HepG2 (cell line): ENCODE measurements around the gene SBNO1. TPM values are rescaled to one million over a fixed set of nuclear protein-coding genes. Genes with fewer than 3 reads are reported as not detected.

Experiments
- ATAC-seq: fragments of 200-7000 bp; cut with Tn5 transposase; 3 replicates; pipeline ENCODE4 v1.9.1; 2020; ENCODE audit warnings: mild to moderate bottlenecking, moderate library complexity
- BruUV-seq: library from RNA; stranded (reverse); fragments of 400-500 nt; replicated peaks from 2 replicates; lab custom pipeline; 2021; lab: Mats Ljungman, UMichigan
- CTCF ChIA-PET: fragments of 300-600 bp; formaldehyde crosslinking; extraction: SDS; loops from one replicate; lab custom pipeline; 2021; ENCODE audit warnings: low total read pairs, inconsistent platforms, low intra/inter-chr PET ratio; lab: Yijun Ruan, JAX
- POLR2A ChIA-PET: fragments of 350-600 bp; sonication (Branson Sonifier 250); formaldehyde crosslinking; loops from one replicate; lab custom pipeline; 2020; ENCODE audit warnings: antibody characterized with exemption, inconsistent platforms; lab: Yijun Ruan, JAX
- DNase-seq: peaks from one replicate; pipeline ENCODE4 v3.0.0-alpha.2; 2015; ENCODE audit warnings: low spot score
- FAIRE-seq: peaks from 3 replicates; lab custom pipeline; 2011; peaks lifted over from hg19 to GRCh38; lab: Jason Lieb, UNC
- H2AFZ ChIP-seq: one replicate; pipeline ENCODE4 v1.6.1; 2011; ENCODE audit warnings: low read length, inconsistent platforms
- H3K27ac ChIP-seq: fragments of 300-600 bp; 3 replicates; pipeline ENCODE4 v1.8.0; 2011; ENCODE audit warnings: mixed run types, mild to moderate bottlenecking, mixed read lengths, low read length, inconsistent platforms; ENCODE audit not compliant: insufficient read depth; ENCODE audit errors: extremely low read length
- H3K27me3 ChIP-seq, 2 experiments: fragments of 200-600 bp in 1 of 2; 2 replicates in 1 of 2; 3 replicates in 1 of 2; pipeline versions ENCODE4 v1.6.0 to v1.8.0; 2011; ENCODE audit warnings: low read length in 2 of 2, mild to moderate bottlenecking in 2 of 2, moderate library complexity in 2 of 2, inconsistent platforms in 1 of 2; ENCODE audit not compliant: insufficient read depth in 2 of 2, control insufficient read depth in 1 of 2
- H3K36me3 ChIP-seq, 2 experiments: fragments of 200-600 bp in 1 of 2; replicated peaks in 1 of 2; 2 replicates in 1 of 2; 3 replicates in 1 of 2; pipeline versions ENCODE4 v1.5.1 to v1.8.0; 2011; ENCODE audit warnings: low read length in 2 of 2, inconsistent platforms in 1 of 2; ENCODE audit not compliant: insufficient read depth in 2 of 2, control insufficient read depth in 1 of 2
- H3K4me1 ChIP-seq: 2 replicates; pipeline ENCODE4 v1.5.1; 2012; ENCODE audit warnings: low read length, inconsistent platforms; ENCODE audit not compliant: insufficient read depth
- H3K4me2 ChIP-seq: 2 replicates; pipeline ENCODE4 v1.6.0; 2011; ENCODE audit warnings: low read depth, low read length, inconsistent platforms
- H3K4me3 ChIP-seq, 3 experiments: fragments of 200-600 bp in 1 of 3; sonication (generic), shearing (Covaris generic) in 1 of 3; replicated peaks in 1 of 3; 2 replicates each; pipeline ENCODE4 v1.5.1; 2011 to 2016; ENCODE audit warnings: low read length in 3 of 3, inconsistent platforms in 2 of 3, low read depth in 2 of 3, mild to moderate bottlenecking in 2 of 3, control low read depth in 1 of 3, mixed read lengths in 1 of 3; ENCODE audit not compliant: insufficient read depth in 1 of 3
- H3K79me2 ChIP-seq: one replicate; pipeline ENCODE4 v1.6.1; 2011; ENCODE audit warnings: low read length, inconsistent platforms; ENCODE audit not compliant: insufficient read depth
- H3K9ac ChIP-seq: 2 replicates; pipeline ENCODE4 v1.6.0; 2011; ENCODE audit warnings: mild to moderate bottlenecking, low read depth, low read length, inconsistent platforms; ENCODE audit not compliant: insufficient read depth
- H3K9me3 ChIP-seq: 2 replicates; pipeline ENCODE4 v1.5.1; 2012; ENCODE audit warnings: mild to moderate bottlenecking, low read length
- H4K20me1 ChIP-seq: 2 replicates; pipeline ENCODE4 v1.6.0; 2011; ENCODE audit warnings: inconsistent platforms, mild to moderate bottlenecking, low read length, moderate library complexity; ENCODE audit not compliant: insufficient read depth
- KAT8 ChIP-seq: IDR thresholded peaks from 2 replicates; pipeline ENCODE4 v1.6.1; 2016; ENCODE audit warnings: missing genetic modification reagents, missing compliant biosample characterization
- MIXL1 ChIP-seq: IDR thresholded peaks from 2 replicates; pipeline ENCODE4 v1.6.1; 2016
- MTERF4 ChIP-seq: sonication (generic); formaldehyde crosslinking; IDR thresholded peaks from 2 replicates; pipeline ENCODE4 v1.8.0; 2023; ENCODE audit warnings: mild to moderate bottlenecking, missing genetic modification reagents
- PTBP1 ChIP-seq: fragments of 200-400 bp; formaldehyde crosslinking; IDR thresholded peaks from 2 replicates; pipeline ENCODE4 v1.6.1; 2018; ENCODE audit warnings: low read length, low read depth; ENCODE audit not compliant: poor library complexity, severe bottlenecking
- REL ChIP-seq: sonication (generic); formaldehyde crosslinking; conservative IDR thresholded peaks from 2 replicates; pipeline ENCODE4 v1.8.0; 2022; ENCODE audit warnings: mild to moderate bottlenecking, missing genetic modification reagents, moderate library complexity
- SETDB1 ChIP-seq: sonication (generic); formaldehyde crosslinking; IDR thresholded peaks from 2 replicates; pipeline ENCODE4 v1.5.1; 2020; ENCODE audit warnings: missing genetic modification reagents, mild to moderate bottlenecking, borderline replicate concordance
- SIX1 ChIP-seq: sonication (generic); formaldehyde crosslinking; IDR thresholded peaks from 2 replicates; pipeline ENCODE4 v1.4.0; 2020; ENCODE audit warnings: missing genetic modification reagents, borderline replicate concordance
- SMAD9 ChIP-seq: sonication (generic); formaldehyde crosslinking; IDR thresholded peaks from 2 replicates; pipeline ENCODE4 v1.5.1; 2020; ENCODE audit warnings: mild to moderate bottlenecking, missing genetic modification reagents
- TCF7 ChIP-seq: sonication (generic); IDR thresholded peaks from 2 replicates; pipeline ENCODE4 v1.6.1; 2016; ENCODE audit warnings: antibody characterized with exemption, low read depth
- THAP8 ChIP-seq: sonication (generic); formaldehyde crosslinking; IDR thresholded peaks from 2 replicates; pipeline ENCODE4 v1.5.1; 2020; ENCODE audit warnings: missing genetic modification reagents, mild to moderate bottlenecking, borderline replicate concordance
- ZBTB8A ChIP-seq: sonication (generic); formaldehyde crosslinking; IDR thresholded peaks from 2 replicates; pipeline ENCODE4 v1.4.0; 2020; ENCODE audit warnings: mild to moderate bottlenecking, low read depth, missing genetic modification reagents, borderline replicate concordance
- ZC3H13 ChIP-seq: sonication (generic); formaldehyde crosslinking; IDR thresholded peaks from 2 replicates; pipeline ENCODE4 v1.8.1; 2023; ENCODE audit warnings: mild to moderate bottlenecking, missing genetic modification reagents, moderate library complexity
- ZEB1 ChIP-seq: IDR thresholded peaks from 2 replicates; pipeline ENCODE4 v1.6.1; 2012; ENCODE audit warnings: mild to moderate bottlenecking, low read depth, inconsistent platforms; ENCODE audit not compliant: insufficient replicate concordance
- ZNF879 ChIP-seq: sonication (generic); formaldehyde crosslinking; IDR thresholded peaks from 2 replicates; pipeline ENCODE4 v1.8.1; 2023; ENCODE audit warnings: missing genetic modification reagents
- WGBS: methylation state at CpG from one replicate; pipeline ENCODE4 v1.1.6; 2017; ENCODE audit warnings: low lambda C conversion rate; 5-methylcytosine and 5-hydroxymethylcytosine counted together
- in situ Hi-C: cut with HindIII; loops from 2 replicates; pipeline ENCODE4 v1.10.0; 2017; ENCODE audit warnings: low pct_unique_long_range_greater_than_20kb; ENCODE audit not compliant: extremely low pct_ligation_motif_present
- intact Hi-C: fragments of 100-400 bp; cut with micrococcal nuclease; formaldehyde crosslinking; loops from one replicate; pipeline ENCODE4 v1.10.0; 2022; ENCODE audit not compliant: unreplicated experiment
- polyA plus RNA-seq, 8 experiments: library from polyadenylated mRNA; depleted of rRNA in 3 of 8; stranded (reverse) in 7 of 8; unstranded in 1 of 8; fragments of >200 nt; fragmentation: Illumina TruSeq in 4 of 8; extraction: Trizol in 4 of 8; gene quantifications; 2 replicates each; pipeline versions ENCODE4 v1.2.1 to v1.2.3, GENCODE V29; 2011 to 2016; ENCODE audit warnings: low read depth in 4 of 8, missing spikeins in 1 of 8, mixed read lengths in 1 of 8; ENCODE audit not compliant: insufficient read depth in 1 of 8
- total RNA-seq, 5 experiments: library from RNA; depleted of rRNA; stranded (reverse); fragments of >200 nt; fragmentation: Illumina TruSeq; extraction: Trizol; gene quantifications; 2 replicates each; pipeline ENCODE4 v1.2.3, GENCODE V29; 2016; ENCODE audit warnings: low read depth in 1 of 5
- TF ChIP-seq, protein P1 (sequence below): sonication (generic); formaldehyde crosslinking; IDR thresholded peaks from 2 replicates; pipeline ENCODE4 v1.4.0; 2020; ENCODE audit warnings: mild to moderate bottlenecking, missing genetic modification reagents

SBNO1 gene
- total and polyA plus RNA-seq, 2 of the 13 experiments (the other 11 are each of a cell fraction or from before 2014, with no cell fraction given): 10.9 to 40.2 TPM

GRCh38 chr12:123337070-123337469 lies 27.6 kb downstream of the SBNO1 start:
- in situ Hi-C loops (no loop called here), intact Hi-C loops (no loop called here)
- ChIA-PET POLR2A (no interaction called here), CTCF (no interaction called here)
- H3K4me3 ChIP-seq: no peak overlapping the region
- BruUV-seq: no TSS peak
- no peaks in the 10 kb centered on the region for H3K27me3 ChIP-seq
- no peaks in the 10 kb centered on the region for H3K79me2 ChIP-seq
- TF ChIP-seq SETDB1 (CRISPR knock-in tag): no peak
- TF ChIP-seq ZEB1: no peak
- TF ChIP-seq, protein P1, sequence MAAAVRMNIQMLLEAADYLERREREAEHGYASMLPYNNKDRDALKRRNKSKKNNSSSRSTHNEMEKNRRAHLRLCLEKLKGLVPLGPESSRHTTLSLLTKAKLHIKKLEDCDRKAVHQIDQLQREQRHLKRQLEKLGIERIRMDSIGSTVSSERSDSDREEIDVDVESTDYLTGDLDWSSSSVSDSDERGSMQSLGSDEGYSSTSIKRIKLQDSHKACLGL (CRISPR knock-in tag): no peak
- TF ChIP-seq SMAD9 (CRISPR knock-in tag): no peak
- TF ChIP-seq TCF7: no peak
- TF ChIP-seq THAP8 (CRISPR knock-in tag): no peak
- no peak for TF ChIP-seq ZC3H13
- no peak for TF ChIP-seq SIX1
- no peak for TF ChIP-seq MTERF4 (CRISPR knock-in tag)
- no peak for TF ChIP-seq ZBTB8A (CRISPR knock-in tag)
- TF ChIP-seq KAT8 (CRISPR knock-in tag): no peak
- no peak for TF ChIP-seq ZNF879 (CRISPR knock-in tag)
- no peak for TF ChIP-seq MIXL1 (CRISPR knock-in tag)
- TF ChIP-seq PTBP1: no peak
- no peak for TF ChIP-seq REL
- H2AFZ ChIP-seq: no peak overlapping the region
- WGBS: 96% methylated on average over 5 of the region's 5 CpGs
- H3K4me1 ChIP-seq: no peaks in the 10 kb centered on the region
- no peak overlapping the region for H3K9ac ChIP-seq
- ATAC-seq (no peak), FAIRE-seq (no peak), DNase-seq (no peak)
- no peaks in the 10 kb centered on the region for H4K20me1 ChIP-seq
- H3K4me2 ChIP-seq: no peak overlapping the region
- peaks cover 21 to 67% of the 10 kb centered on the region in 2 experiments for H3K36me3 ChIP-seq
- no peaks in the 10 kb centered on the region for H3K9me3 ChIP-seq
- no peak overlapping the region for H3K27ac ChIP-seq
